Smooth muscle cell (in vitro differentiated cells): ENCODE data around the gene C4orf50. TPM values are rescaled to one million over a fixed set of nuclear protein-coding genes. Genes with fewer than 3 reads are reported as not detected.

Experiments used
- DNase-seq: peaks from one replicate; lab custom pipeline; 2025; ENCODE audit not compliant: unreplicated experiment; lab: John Stamatoyannopoulos, UW
- H2AFZ ChIP-seq: fragments of 200-600 bp; sonication (generic); 2 replicates; pipeline ENCODE4 v1.6.0; 2016; ENCODE audit warnings: antibody characterized with exemption, low read depth, mild to moderate bottlenecking
- H3F3A ChIP-seq: fragments of 200-600 bp; sonication (generic); 2 replicates; pipeline ENCODE4 v1.6.0; 2017; ENCODE audit warnings: antibody characterized with exemption, low read depth
- H3K27ac ChIP-seq: fragments of 200-600 bp; sonication (generic); 2 replicates; pipeline ENCODE4 v1.5.1; 2016; ENCODE audit warnings: low read depth, mild to moderate bottlenecking
- H3K27me3 ChIP-seq: fragments of 200-600 bp; sonication (generic); 2 replicates; pipeline ENCODE4 v1.6.1; 2016; ENCODE audit warnings: low read depth, mild to moderate bottlenecking
- H3K36me3 ChIP-seq: fragments of 200-600 bp; sonication (generic); 2 replicates; pipeline ENCODE4 v1.5.1; 2016; ENCODE audit warnings: low read depth
- H3K4me1 ChIP-seq: fragments of 200-600 bp; sonication (generic); 2 replicates; pipeline ENCODE4 v1.5.1; 2016; ENCODE audit warnings: low read depth
- H3K4me2 ChIP-seq: fragments of 200-600 bp; sonication (generic); 2 replicates; pipeline ENCODE4 v1.6.0; 2016; ENCODE audit warnings: mild to moderate bottlenecking
- H3K4me3 ChIP-seq: fragments of 200-600 bp; sonication (generic); 2 replicates; pipeline ENCODE4 v1.5.1; 2016; ENCODE audit warnings: mild to moderate bottlenecking
- H3K79me2 ChIP-seq: fragments of 200-600 bp; sonication (generic); 2 replicates; pipeline ENCODE4 v1.6.0; 2016; ENCODE audit warnings: low read depth, mild to moderate bottlenecking
- H3K9ac ChIP-seq: fragments of 200-600 bp; sonication (generic); 2 replicates; pipeline ENCODE4 v1.6.0; 2016; ENCODE audit warnings: low read depth
- H3K9me3 ChIP-seq: fragments of 200-600 bp; sonication (generic); replicated peaks from 2 replicates; pipeline ENCODE4 v1.5.1; 2016; ENCODE audit warnings: low read depth
- H4K20me1 ChIP-seq: fragments of 200-600 bp; sonication (generic); 2 replicates; pipeline ENCODE4 v1.6.0; 2016; ENCODE audit warnings: low read depth
- WGBS: methylation state at CpG from one replicate; pipeline ENCODE4 v1.1.7; 2016; ENCODE audit warnings: low lambda C conversion rate; 5-methylcytosine and 5-hydroxymethylcytosine counted together
- polyA plus RNA-seq: library from polyadenylated mRNA; unstranded; fragments of >200 nt; fragmentation: Nextera tagmentation; extraction: Ambion mirVana; gene quantifications from 2 replicates; pipeline ENCODE4 v1.2.1, GENCODE V29; 2016
- total RNA-seq: library from RNA; depleted of rRNA; stranded (reverse); fragments of >200 nt; gene quantifications from 2 replicates; pipeline ENCODE4 v1.2.3, GENCODE V29; 2014
- TF ChIP-seq, protein P1 (sequence below): fragments of 200-600 bp; sonication (generic); IDR thresholded peaks from 2 replicates; pipeline ENCODE4 v1.5.1; 2017; ENCODE audit warnings: borderline replicate concordance, mild to moderate bottlenecking, antibody characterized with exemption; ENCODE audit not compliant: insufficient read depth, poor library complexity, severe bottlenecking

Gene C4orf50
- total and polyA plus RNA-seq, 2 experiments from 2014 or later: not detected

DNA sequence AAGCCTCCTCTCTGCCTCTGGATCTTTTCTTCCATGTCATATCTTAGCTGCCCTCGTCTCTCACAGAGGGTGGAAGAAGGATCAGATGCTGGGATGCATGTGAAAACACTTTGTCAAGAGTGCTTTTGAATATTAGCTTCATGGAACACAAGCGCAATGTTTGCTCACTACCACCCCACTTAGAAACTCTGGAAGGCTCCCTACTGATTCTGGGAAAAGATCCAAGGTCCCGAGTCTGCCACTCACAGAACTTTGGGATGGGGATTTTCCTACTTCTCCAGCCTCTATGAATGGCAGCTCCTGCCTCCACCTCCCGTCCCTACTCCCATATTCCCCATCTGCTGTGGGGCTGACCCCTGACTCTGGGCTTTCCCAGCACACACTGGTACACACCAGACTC, 85.1 kb downstream of the C4orf50 start:
- WGBS: 79% methylated on average over 4 of the region's 4 CpGs
- H3K79me2 ChIP-seq: no peaks in the 10 kb centered on the region

DNA sequence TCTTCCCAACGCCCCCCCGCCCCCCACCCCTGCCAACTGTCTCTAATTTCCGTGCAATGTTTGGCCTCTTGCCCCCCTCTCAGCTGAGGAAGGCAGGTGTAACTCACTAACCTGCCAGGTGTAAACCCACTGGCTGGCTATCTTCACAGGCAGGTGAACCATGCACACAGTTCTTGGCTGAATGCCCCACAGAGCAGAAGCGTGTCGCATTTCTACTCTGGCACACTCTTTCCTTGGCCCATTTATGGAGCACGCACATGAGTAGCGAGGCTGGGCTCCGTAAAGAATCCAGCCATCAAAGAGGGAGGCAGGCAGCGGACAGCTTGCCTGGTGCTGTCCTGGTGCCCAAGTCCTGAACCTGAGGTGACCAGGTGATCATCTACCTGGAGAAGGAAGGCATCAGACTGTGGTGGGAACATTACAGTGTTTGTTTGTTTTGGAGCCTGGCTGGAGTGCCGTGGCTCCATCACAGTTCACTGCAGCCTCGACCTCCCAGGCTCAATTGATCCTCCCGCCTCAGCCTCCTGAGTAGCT, 86.1 kb downstream of the C4orf50 start:
- Histone ChIP-seq H3K4me1 (no peaks in the 10 kb centered on the region), H3K36me3 (no peaks in the 10 kb centered on the region), H3K27ac (no peak overlapping the region), H3K79me2 (no peaks in the 10 kb centered on the region), H3K4me3 (no peak overlapping the region), H4K20me1 (no peaks in the 10 kb centered on the region), H3K27me3 (peaks cover 21% of the 10 kb centered on the region), H2AFZ (no peak overlapping the region), H3F3A (no peaks in the 10 kb centered on the region), H3K9me3 (no peaks in the 10 kb centered on the region), H3K9ac (no peak overlapping the region), H3K4me2 (no peak overlapping the region)
- 82% methylated on average over 12 of the region's 12 CpGs for WGBS
- no peak for DNase-seq
- TF ChIP-seq, protein P1, sequence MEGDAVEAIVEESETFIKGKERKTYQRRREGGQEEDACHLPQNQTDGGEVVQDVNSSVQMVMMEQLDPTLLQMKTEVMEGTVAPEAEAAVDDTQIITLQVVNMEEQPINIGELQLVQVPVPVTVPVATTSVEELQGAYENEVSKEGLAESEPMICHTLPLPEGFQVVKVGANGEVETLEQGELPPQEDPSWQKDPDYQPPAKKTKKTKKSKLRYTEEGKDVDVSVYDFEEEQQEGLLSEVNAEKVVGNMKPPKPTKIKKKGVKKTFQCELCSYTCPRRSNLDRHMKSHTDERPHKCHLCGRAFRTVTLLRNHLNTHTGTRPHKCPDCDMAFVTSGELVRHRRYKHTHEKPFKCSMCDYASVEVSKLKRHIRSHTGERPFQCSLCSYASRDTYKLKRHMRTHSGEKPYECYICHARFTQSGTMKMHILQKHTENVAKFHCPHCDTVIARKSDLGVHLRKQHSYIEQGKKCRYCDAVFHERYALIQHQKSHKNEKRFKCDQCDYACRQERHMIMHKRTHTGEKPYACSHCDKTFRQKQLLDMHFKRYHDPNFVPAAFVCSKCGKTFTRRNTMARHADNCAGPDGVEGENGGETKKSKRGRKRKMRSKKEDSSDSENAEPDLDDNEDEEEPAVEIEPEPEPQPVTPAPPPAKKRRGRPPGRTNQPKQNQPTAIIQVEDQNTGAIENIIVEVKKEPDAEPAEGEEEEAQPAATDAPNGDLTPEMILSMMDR: no peak

More for the DNA sequence above, 85.1 kb downstream of the C4orf50 start:
- Histone ChIP-seq H3F3A (no peaks in the 10 kb centered on the region), H4K20me1 (no peaks in the 10 kb centered on the region), H3K4me1 (peaks cover 3% of the 10 kb centered on the region), H3K36me3 (no peaks in the 10 kb centered on the region), H3K27ac (no peak overlapping the region), H3K27me3 (peaks cover 21% of the 10 kb centered on the region), H3K4me3 (no peak overlapping the region), H3K9ac (no peak overlapping the region), H2AFZ (no peak overlapping the region), H3K9me3 (no peaks in the 10 kb centered on the region), H3K4me2 (no peak overlapping the region)
- DNase-seq: no peak
- TF ChIP-seq, protein P1: no peak

DNA sequence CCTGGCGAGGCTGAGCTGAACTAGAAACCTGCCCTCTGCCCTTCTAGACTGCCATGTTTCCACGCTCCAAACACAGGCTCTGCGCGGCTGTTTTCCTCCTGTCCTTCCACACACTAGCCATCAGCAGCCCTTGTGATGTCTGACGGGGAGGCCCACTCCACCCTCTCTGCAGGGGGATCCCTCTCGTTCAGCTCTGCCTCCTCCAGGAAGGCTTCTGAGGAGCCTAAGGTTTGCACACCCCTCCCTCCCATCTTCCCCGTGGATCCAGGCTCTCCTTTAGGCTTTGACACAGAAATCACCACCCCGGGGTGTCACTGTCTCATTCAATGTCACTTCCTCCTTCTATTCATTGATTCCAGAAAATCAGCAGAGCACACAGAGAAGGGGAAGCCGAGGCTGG, 86.7 kb downstream of the C4orf50 start:
- Histone ChIP-seq H2AFZ (no peak overlapping the region), H3K27me3 (peaks cover 21% of the 10 kb centered on the region), H3K9me3 (no peaks in the 10 kb centered on the region), H3F3A (no peaks in the 10 kb centered on the region), H3K27ac (no peak overlapping the region), H3K4me1 (no peaks in the 10 kb centered on the region), H4K20me1 (no peaks in the 10 kb centered on the region), H3K9ac (no peak overlapping the region), H3K4me3 (no peak overlapping the region), H3K79me2 (no peaks in the 10 kb centered on the region), H3K4me2 (no peak overlapping the region), H3K36me3 (no peaks in the 10 kb centered on the region)
- 71% methylated on average over 8 of the region's 9 CpGs for WGBS
- no peak for DNase-seq
- TF ChIP-seq, protein P1: no peak

DNA sequence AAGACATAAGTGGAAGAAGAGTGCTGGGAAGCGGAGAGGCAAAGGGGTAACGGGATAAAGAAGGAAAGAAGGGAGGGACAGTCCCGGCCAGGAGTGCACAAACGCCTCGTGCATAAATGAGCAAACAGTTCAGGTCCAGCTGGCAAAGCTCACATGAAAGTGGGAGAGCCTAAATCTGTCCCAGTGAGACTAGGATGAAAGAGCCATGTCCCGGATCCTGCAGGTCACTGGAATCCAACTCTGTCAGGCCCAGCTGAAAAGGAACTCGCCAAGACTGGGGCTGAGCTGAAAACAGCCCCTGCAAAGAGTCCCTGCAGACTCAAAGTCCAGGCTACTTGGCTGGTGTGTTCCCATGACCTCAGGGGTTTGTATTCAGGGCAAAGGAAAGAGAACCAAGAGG, 87.4 kb downstream of the C4orf50 start:
- H3K4me1 ChIP-seq: no peaks in the 10 kb centered on the region
- H3F3A ChIP-seq: no peaks in the 10 kb centered on the region
- H3K79me2 ChIP-seq: no peaks in the 10 kb centered on the region
- WGBS: 91% methylated on average over 7 of the region's 7 CpGs
- TF ChIP-seq, protein P1: no peak
- H3K9ac ChIP-seq: no peak overlapping the region
- H3K27me3 ChIP-seq: peaks cover 21% of the 10 kb centered on the region
- H3K4me3 ChIP-seq: no peak overlapping the region
- H3K4me2 ChIP-seq: no peak overlapping the region
- no peak overlapping the region for H3K27ac ChIP-seq
- no peak for DNase-seq
- H3K9me3 ChIP-seq: no peaks in the 10 kb centered on the region
- H4K20me1 ChIP-seq: no peaks in the 10 kb centered on the region
- H2AFZ ChIP-seq: no peak overlapping the region
- H3K36me3 ChIP-seq: no peaks in the 10 kb centered on the region
